ENCODE data around the gene RRP8. TPM values are rescaled to one million over a fixed set of nuclear protein-coding genes. Genes with fewer than 3 reads are reported as not detected.

RRP8 gene
- total RNA-seq, 1 experiment from 2014 or later, result 16.0 TPM

DNA sequence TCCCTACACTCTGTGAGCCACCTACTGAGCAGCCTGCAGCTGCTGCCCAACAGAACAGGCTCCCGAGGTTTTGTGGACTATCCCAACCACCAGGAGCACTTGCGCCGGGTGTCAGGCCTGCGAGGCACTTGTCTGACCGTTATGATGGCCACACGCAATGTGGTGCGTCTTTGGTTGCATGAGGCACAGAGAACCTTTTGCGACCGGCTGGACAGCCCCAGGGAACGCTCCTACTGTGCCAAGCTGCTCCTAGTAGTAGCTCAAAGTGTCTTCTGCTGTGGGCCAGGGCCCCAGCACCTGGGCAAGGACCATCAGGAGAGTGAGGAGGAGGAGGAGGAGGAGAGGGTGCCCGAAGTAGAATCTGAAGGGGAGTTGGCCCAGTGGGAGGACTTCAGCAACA is 46.4 kb downstream of the RRP8 start:
- Histone ChIP-seq H2AFZ (ENCODE audit: low read length) (no peak overlapping the region), H3K4me2 (ENCODE audit: insufficient read depth, insufficient read length, low read length) (no peak overlapping the region), H4K8ac (replicated peaks; ENCODE audit: insufficient read length, low read depth, low read length) (no peak overlapping the region), H3K23me2 (ENCODE audit: insufficient read length, low read depth, low read length, poor library complexity, severe bottlenecking) (no peaks in the 10 kb centered on the region), H3K79me2 (ENCODE audit: insufficient read depth, low read length) (no peaks in the 10 kb centered on the region), H2AK5ac (ENCODE audit: insufficient read length, low read length) (no peak overlapping the region), H4K91ac (ENCODE audit: insufficient read length, low read depth, low read length) (no peak overlapping the region), H3K79me1 (ENCODE audit: insufficient read depth, low read depth, low read length, poor library complexity, severe bottlenecking) (no peaks in the 10 kb centered on the region), H2BK120ac (ENCODE audit: low read depth, low read length, poor library complexity, severe bottlenecking) (no peak overlapping the region), H4K5ac (ENCODE audit: insufficient read length, low read depth, low read length) (no peak overlapping the region), H3T11ph (ENCODE audit: low read length) (no peak overlapping the region), H2BK20ac (ENCODE audit: low read depth, low read length, poor library complexity, severe bottlenecking) (no peak overlapping the region), H3K56ac (ENCODE audit: insufficient read length, low read depth, low read length) (no peak overlapping the region), H3K14ac (ENCODE audit: insufficient read depth, low read length) (no peak overlapping the region), H4K20me1 (ENCODE audit: control insufficient read depth, insufficient read depth, insufficient read length) (no peaks in the 10 kb centered on the region), H3K4me1 (ENCODE audit: insufficient read depth, low read length) (no peaks in the 10 kb centered on the region), H3K18ac (ENCODE audit: insufficient read length, low read depth, low read length) (no peak overlapping the region), H2BK12ac (ENCODE audit: insufficient read length, low read depth, low read length) (no peak overlapping the region), H2BK15ac (ENCODE audit: low read depth, low read length) (no peak overlapping the region), H3K9ac (ENCODE audit: extremely low read depth, insufficient read length, low read length) (no peak overlapping the region), H3K4ac (ENCODE audit: low read depth, low read length) (no peak overlapping the region), H3K27ac (ENCODE audit: insufficient read length, low read depth, low read length) (no peak overlapping the region), H3K9me3 (ENCODE audit: control insufficient read depth, low read depth, low read length) (no peaks in the 10 kb centered on the region), H3K27me3 (ENCODE audit: insufficient read depth, low read length) (no peaks in the 10 kb centered on the region), H2BK5ac (ENCODE audit: insufficient read length, low read length) (no peak overlapping the region), H3K23ac (ENCODE audit: insufficient read length, low read depth, low read length) (no peak overlapping the region)
- WGBS (ENCODE audit: extremely low coverage, insufficient read length, low lambda C conversion rate), result no CpG with 5 or more reads among the region's 11 CpGs
- no peak overlapping the region for H3K4me3 Mint-ChIP-seq
- no peaks in the 10 kb centered on the region for H3K36me3 Mint-ChIP-seq (ENCODE audit: insufficient read depth in 1 of 3, low read depth in 3 of 3)
- TF ChIP-seq, protein P1, sequence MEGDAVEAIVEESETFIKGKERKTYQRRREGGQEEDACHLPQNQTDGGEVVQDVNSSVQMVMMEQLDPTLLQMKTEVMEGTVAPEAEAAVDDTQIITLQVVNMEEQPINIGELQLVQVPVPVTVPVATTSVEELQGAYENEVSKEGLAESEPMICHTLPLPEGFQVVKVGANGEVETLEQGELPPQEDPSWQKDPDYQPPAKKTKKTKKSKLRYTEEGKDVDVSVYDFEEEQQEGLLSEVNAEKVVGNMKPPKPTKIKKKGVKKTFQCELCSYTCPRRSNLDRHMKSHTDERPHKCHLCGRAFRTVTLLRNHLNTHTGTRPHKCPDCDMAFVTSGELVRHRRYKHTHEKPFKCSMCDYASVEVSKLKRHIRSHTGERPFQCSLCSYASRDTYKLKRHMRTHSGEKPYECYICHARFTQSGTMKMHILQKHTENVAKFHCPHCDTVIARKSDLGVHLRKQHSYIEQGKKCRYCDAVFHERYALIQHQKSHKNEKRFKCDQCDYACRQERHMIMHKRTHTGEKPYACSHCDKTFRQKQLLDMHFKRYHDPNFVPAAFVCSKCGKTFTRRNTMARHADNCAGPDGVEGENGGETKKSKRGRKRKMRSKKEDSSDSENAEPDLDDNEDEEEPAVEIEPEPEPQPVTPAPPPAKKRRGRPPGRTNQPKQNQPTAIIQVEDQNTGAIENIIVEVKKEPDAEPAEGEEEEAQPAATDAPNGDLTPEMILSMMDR (conservative IDR thresholded peaks at IDR 0.05), result no peak
- no peak for DNase-seq
- peaks cover 0 to 5% of the 10 kb centered on the region in 2 experiments; a peak in 1 of 4 replicates for H3K4me1 Mint-ChIP-seq
- H3K27me3 Mint-ChIP-seq (ENCODE audit: low read depth), result no peaks in the 10 kb centered on the region; the same call in 1 of the 2 replicates
- no peaks in the 10 kb centered on the region for H3K9me3 Mint-ChIP-seq
- 0 out of 7 replicates have a peak overlapping the region, but pooled peaks of 1 of the 3 experiments have one; percentile 8 for H3K27ac Mint-ChIP-seq
